H1 (cell line): Measurements from ENCODE around the gene PPP1R12B. TPM values are rescaled to one million over a fixed set of nuclear protein-coding genes. Genes with fewer than 3 reads are reported as not detected.
"Not testable (repeated sequence)": the region's sequence is repeated elsewhere in the genome, so short reads cannot be mapped to it uniquely, and the experiment has no call there.

Source experiments
- CTCF ChIA-PET: fragments of 300-600 bp; sonication (Branson Sonifier 250); formaldehyde crosslinking; loops from one replicate; lab custom pipeline; 2021; ENCODE audit not compliant: partially characterized antibody; lab: Charles Lee
- POLR2A ChIA-PET: fragments of 300-600 bp; sonication (Branson Sonifier 250); formaldehyde crosslinking; loops from one replicate; lab custom pipeline; 2021; ENCODE audit warnings: inconsistent platforms; ENCODE audit not compliant: partially characterized antibody; lab: Charles Lee
- DNase-seq, 2 experiments: peaks; one replicate each; pipeline versions ENCODE4 v3.0.0 to v3.0.0-alpha.2; 2010 to 2022; ENCODE audit warnings: low spot score in 2 of 2, low read depth in 1 of 2, mixed read lengths in 1 of 2
- FAIRE-seq: peaks from 2 replicates; lab custom pipeline; 2011; peaks lifted over from hg19 to GRCh38; lab: Jason Lieb, UNC
- H2AFZ ChIP-seq: 2 replicates; pipeline ENCODE4 v1.8.1; 2012; ENCODE audit warnings: low read length, inconsistent platforms
- H2AK5ac ChIP-seq: 2 replicates; pipeline ENCODE4 v1.6.1; 2013; ENCODE audit warnings: low read depth, low read length
- H2BK120ac ChIP-seq: replicated peaks from 2 replicates; pipeline ENCODE3; 2013; ENCODE audit warnings: low read depth, low read length, inconsistent platforms
- H2BK12ac ChIP-seq: 2 replicates; pipeline ENCODE4 v1.6.1; 2013; ENCODE audit warnings: low read depth, low read length
- H2BK15ac ChIP-seq: 2 replicates; pipeline ENCODE4 v1.6.1; 2013; ENCODE audit warnings: low read length
- H2BK20ac ChIP-seq: 2 replicates; pipeline ENCODE4 v1.6.1; 2013; ENCODE audit warnings: low read length
- H2BK5ac ChIP-seq: 2 replicates; pipeline ENCODE4 v1.6.1; 2013; ENCODE audit warnings: low read depth, low read length
- H3K14ac ChIP-seq: 2 replicates; pipeline ENCODE4 v1.6.1; 2013; ENCODE audit warnings: inconsistent platforms; ENCODE audit not compliant: insufficient read length
- H3K18ac ChIP-seq: 2 replicates; pipeline ENCODE4 v1.6.1; 2013; ENCODE audit warnings: low read length; ENCODE audit errors: extremely low read depth
- H3K23ac ChIP-seq: 2 replicates; pipeline ENCODE4 v1.6.1; 2013; ENCODE audit warnings: inconsistent platforms; ENCODE audit not compliant: insufficient read length
- H3K23me2 ChIP-seq: 2 replicates; pipeline ENCODE4 v1.6.1; 2013; ENCODE audit warnings: low read depth, low read length
- H3K27ac ChIP-seq: 2 replicates; pipeline ENCODE4 v1.6.1; 2011; ENCODE audit warnings: low read depth, low read length, inconsistent platforms
- H3K27me3 ChIP-seq, 4 experiments: replicated peaks in 1 of 4; 1 replicate in 1 of 4; 2 replicates in 3 of 4; pipeline versions ENCODE4 v1.6.1 to v1.8.1; 2011 to 2013; ENCODE audit warnings: low read length in 3 of 4, mild to moderate bottlenecking in 3 of 4, inconsistent platforms in 2 of 4, mixed read lengths in 2 of 4, moderate library complexity in 1 of 4; ENCODE audit not compliant: control insufficient read depth in 3 of 4, insufficient read depth in 3 of 4; ENCODE audit errors: extremely low read depth in 1 of 4
- H3K36me3 ChIP-seq, 4 experiments: 2 replicates each; pipeline versions ENCODE4 v1.6.1 to v1.8.1; 2011 to 2013; ENCODE audit warnings: mild to moderate bottlenecking in 4 of 4, low read length in 3 of 4, moderate library complexity in 2 of 4, control low read depth in 1 of 4, inconsistent platforms in 1 of 4; ENCODE audit not compliant: insufficient read depth in 4 of 4, control insufficient read depth in 2 of 4
- H3K4ac ChIP-seq: replicated peaks from 2 replicates; pipeline ENCODE3; 2013; ENCODE audit warnings: low read length, low read depth, mixed read lengths, inconsistent platforms; ENCODE audit not compliant: insufficient read length
- H3K4me1 ChIP-seq, 4 experiments: replicated peaks in 1 of 4; 1 replicate in 1 of 4; 2 replicates in 3 of 4; pipeline versions ENCODE4 v1.6.1 to v1.8.1; 2011 to 2013; ENCODE audit warnings: low read length in 3 of 4, inconsistent platforms in 2 of 4, mixed read lengths in 1 of 4; ENCODE audit not compliant: insufficient read depth in 4 of 4, control insufficient read depth in 3 of 4
- H3K4me2 ChIP-seq, 2 experiments: 2 replicates each; pipeline versions ENCODE4 v1.6.1 to v1.8.1; 2011 to 2013; ENCODE audit warnings: low read depth in 2 of 2, low read length in 2 of 2, control low read depth in 1 of 2, inconsistent platforms in 1 of 2, mild to moderate bottlenecking in 1 of 2; ENCODE audit not compliant: insufficient read depth in 1 of 2
- H3K4me3 ChIP-seq, 4 experiments: fragments of 200-600, 300-600 bp in 1 of 4; sonication (generic), shearing (Covaris generic), sonication (Bioruptor Twin) in 1 of 4; 2 replicates each; pipeline versions ENCODE4 v1.5.1 to v1.8.1; 2011 to 2016; ENCODE audit warnings: low read length in 4 of 4, low read depth in 3 of 4, control low read depth in 2 of 4, inconsistent platforms in 2 of 4, mild to moderate bottlenecking in 2 of 4, mixed read lengths in 1 of 4, moderate library complexity in 1 of 4; ENCODE audit not compliant: insufficient read depth in 2 of 4; ENCODE audit errors: extremely low read depth in 1 of 4
- H3K56ac ChIP-seq: replicated peaks from 2 replicates; pipeline ENCODE3; 2013; ENCODE audit warnings: low read depth, mild to moderate bottlenecking, mixed read lengths, low read length, inconsistent platforms; ENCODE audit not compliant: insufficient read length
- H3K79me1 ChIP-seq: 2 replicates; pipeline ENCODE4 v1.6.1; 2013; ENCODE audit warnings: low read depth, low read length, control low read depth
- H3K79me2 ChIP-seq, 2 experiments: 2 replicates each; pipeline versions ENCODE4 v1.6.1 to v1.8.1; 2012 to 2013; ENCODE audit warnings: low read length in 2 of 2, mild to moderate bottlenecking in 2 of 2, inconsistent platforms in 1 of 2; ENCODE audit not compliant: insufficient read depth in 2 of 2, control insufficient read depth in 1 of 2
- H3K9ac ChIP-seq, 4 experiments: replicated peaks in 1 of 4; 1 replicate in 1 of 4; 2 replicates in 3 of 4; pipeline versions ENCODE4 v1.6.1 to v1.8.1; 2011 to 2013; ENCODE audit warnings: low read depth in 3 of 4, low read length in 3 of 4, control low read depth in 2 of 4, mild to moderate bottlenecking in 2 of 4, moderate library complexity in 2 of 4, inconsistent platforms in 1 of 4; ENCODE audit errors: extremely low read depth in 1 of 4
- H3K9me3 ChIP-seq, 2 experiments: 2 replicates each; pipeline versions ENCODE4 v1.6.1 to v1.8.1; 2012 to 2013; ENCODE audit warnings: mild to moderate bottlenecking in 2 of 2, moderate library complexity in 2 of 2, control low read depth in 1 of 2, inconsistent platforms in 1 of 2, low read depth in 1 of 2, low read length in 1 of 2, mixed read lengths in 1 of 2; ENCODE audit not compliant: insufficient read depth in 2 of 2
- H4K20me1 ChIP-seq, 2 experiments: replicated peaks in 1 of 2; 2 replicates each; pipeline versions ENCODE3 to v1.8.1; 2011 to 2013; ENCODE audit warnings: inconsistent platforms in 2 of 2, low read length in 2 of 2, mild to moderate bottlenecking in 1 of 2; ENCODE audit not compliant: insufficient read depth in 2 of 2, control insufficient read depth in 1 of 2
- H4K5ac ChIP-seq: 2 replicates; pipeline ENCODE4 v1.6.1; 2013; ENCODE audit warnings: low read length, low read depth, mixed read lengths, inconsistent platforms; ENCODE audit not compliant: insufficient read length
- H4K8ac ChIP-seq: 2 replicates; pipeline ENCODE4 v1.8.0; 2013; ENCODE audit warnings: mild to moderate bottlenecking, moderate library complexity, low read length, inconsistent platforms; ENCODE audit not compliant: insufficient read depth; ENCODE audit errors: extremely low read depth
- H4K91ac ChIP-seq: replicated peaks from 2 replicates; pipeline ENCODE3; 2013; ENCODE audit warnings: low read length, mixed read lengths, inconsistent platforms; ENCODE audit not compliant: insufficient read length
- SIRT6 ChIP-seq: IDR thresholded peaks from one replicate; pipeline ENCODE4 v1.7.1; 2012; ENCODE audit warnings: low read length, inconsistent platforms
- WGBS, 2 experiments: shearing (Covaris generic) in 1 of 2; methylation state at CpG; one replicate each; pipeline versions ENCODE4 v1.1.6 to v1.1.7; 2013 to 2015; ENCODE audit warnings: low lambda C conversion rate in 2 of 2, mixed read lengths in 2 of 2, inconsistent platforms in 1 of 2, low coverage in 1 of 2, missing lambda C conversion rate in 1 of 2; ENCODE audit not compliant: insufficient replicate concordance in 2 of 2, insufficient coverage in 1 of 2, insufficient read length in 1 of 2; ENCODE audit errors: extremely low coverage in 1 of 2, missing lambda C conversion rate in 1 of 2; 5-methylcytosine and 5-hydroxymethylcytosine counted together
- polyA plus RNA-seq, 7 experiments: library from polyadenylated mRNA; depleted of rRNA in 3 of 7; stranded (reverse) in 5 of 7; unstranded in 2 of 7; fragments of >200 nt in 5 of 7; fragments of 200-250 nt in 2 of 7; gene quantifications; 1 replicate in 5 of 7; 2 replicates in 1 of 7; 4 replicates in 1 of 7; pipeline versions ENCODE4 v1.2.1 to v1.2.3, GENCODE V29; 2011 to 2013; ENCODE audit warnings: missing spikeins in 2 of 7, mixed read lengths in 2 of 7
- total RNA-seq: library from RNA; stranded (reverse); fragmentation: NEBNext Ultra II Directional; extraction: Animal tissue kit (Norgen Biotek cat#: 25700); gene quantifications from 2 replicates; pipeline ENCODE4 v1.2.1, GENCODE V29; 2021

PPP1R12B gene
- total and polyA plus RNA-seq, 2 of the 8 experiments (the other 6 are each of a cell fraction or from before 2014, with no cell fraction given) = 7.9 to 18.7 TPM

DNA sequence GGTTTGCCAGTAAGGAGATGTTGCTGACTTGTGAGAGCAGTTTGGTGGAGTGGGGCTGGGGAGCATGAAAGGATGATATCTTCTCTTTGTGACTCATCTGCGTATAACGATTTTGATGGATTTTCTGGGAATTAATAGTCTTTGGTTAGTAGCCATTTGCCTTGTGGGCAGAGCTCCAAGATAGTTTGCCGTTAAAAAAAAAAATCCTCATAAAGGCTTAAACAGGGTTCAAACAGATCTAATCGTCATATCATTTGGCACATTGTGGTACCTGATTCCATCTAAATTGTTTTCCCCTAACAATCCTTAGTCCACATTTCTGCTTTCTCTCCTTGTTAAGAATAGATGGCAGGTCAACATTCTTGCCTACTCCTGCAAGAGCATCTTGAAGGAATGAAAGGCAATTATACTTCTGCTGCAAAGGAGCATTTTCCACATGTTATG, 168.0 kb downstream of the PPP1R12B start (continued):
- TF ChIP-seq SIRT6 = no peak

DNA sequence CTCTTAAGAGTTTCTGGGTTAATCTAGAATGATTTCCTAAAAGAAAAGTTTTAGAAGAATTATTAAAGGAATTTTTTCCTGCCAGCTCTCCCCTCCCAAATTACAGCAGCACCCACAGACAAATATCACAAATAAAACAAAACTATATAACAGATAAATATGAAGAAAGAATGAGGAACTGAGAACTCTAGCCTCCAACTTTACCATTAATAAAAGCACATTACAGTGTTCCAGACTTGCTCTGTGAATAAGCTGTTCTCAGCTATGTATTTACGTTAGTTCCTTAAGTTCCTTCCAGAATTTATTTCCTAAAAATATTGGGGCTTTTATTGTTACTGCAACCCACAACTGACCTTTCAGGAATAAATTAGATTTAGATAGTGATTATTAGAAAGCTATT, 168.6 kb downstream of the PPP1R12B start:
- H4K5ac ChIP-seq, H3K27ac ChIP-seq, H3K18ac ChIP-seq, H3K23me2 ChIP-seq, FAIRE-seq, H3K4ac ChIP-seq, H3K14ac ChIP-seq, H4K20me1 ChIP-seq, H3K4me3 ChIP-seq, H2BK12ac ChIP-seq, H3K56ac ChIP-seq, H4K8ac ChIP-seq, H2BK5ac ChIP-seq, H3K4me2 ChIP-seq, H3K79me1 ChIP-seq, H3K27me3 ChIP-seq, H4K91ac ChIP-seq, H2AK5ac ChIP-seq, H2AFZ ChIP-seq, H3K9me3 ChIP-seq, DNase-seq, H3K9ac ChIP-seq, H2BK20ac ChIP-seq, H2BK120ac ChIP-seq, H3K23ac ChIP-seq, H3K36me3 ChIP-seq, H3K4me1 ChIP-seq, H3K79me2 ChIP-seq, POLR2A ChIA-PET, H2BK15ac ChIP-seq: not testable (repeated sequence)
- CTCF ChIA-PET = interaction anchor here (0.6 to 1.4 kb wide), 2 partner anchors 38 to 54 kb away, joined by 4 to 10 read pairs; no protein-coding TSS in a partner anchor
- WGBS, 2 experiments = 88% methylated on average over 1 of the region's 1 CpG; no CpG with 5 or more reads in 1 of the 2 experiments
